Measurements from ENCODE around the gene TKTL2.

The TKTL2 gene

DNA sequence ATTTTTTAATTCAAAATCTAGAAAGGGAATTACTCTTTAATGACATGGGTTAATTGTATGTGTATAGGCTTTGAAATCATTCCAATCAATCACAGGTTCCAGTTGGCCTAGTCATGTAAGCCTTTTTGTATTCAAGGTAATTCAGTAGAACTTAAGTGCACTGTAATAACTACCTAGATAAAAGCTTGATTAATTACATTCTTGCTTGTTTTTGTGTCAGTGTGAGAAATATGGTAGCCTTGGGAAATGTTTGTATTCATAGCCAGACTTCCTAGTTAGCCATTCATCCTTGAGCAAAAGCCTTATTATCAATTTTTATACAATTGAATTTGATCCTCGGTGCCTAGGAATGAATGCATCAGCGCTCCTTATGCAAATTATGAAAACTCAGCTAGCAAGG is 33.5 kb downstream of the TKTL2 start:
- no peak for DNase-seq
